ENCODE results near the gene CR1. TPM values are rescaled to one million over a fixed set of nuclear protein-coding genes. Genes with fewer than 3 reads are reported as not detected.

CR1 gene
- total and polyA plus RNA-seq, 9 of the 15 experiments (the other 6 are each of a cell fraction or from before 2014, with no cell fraction given) = 0.07 to 0.47 (median 0.18) TPM

GRCh38 chr1:207495801-207496792, at the start of gene CR1 (continued):
- TF ChIP-seq CGGBP1 (CRISPR knock-in tag; IDR thresholded peaks at IDR 0.05) = no peak
- peak; percentile 54 for TF ChIP-seq RBFOX2 (IDR thresholded peaks at IDR 0.05; ENCODE audit: low read depth, low read length)
- peak; percentile 62 for TF ChIP-seq ZBTB33 (CRISPR knock-in tag; IDR thresholded peaks at IDR 0.05)
- 0 out of 2 replicates have a peak, but pooled peaks have one; percentile 32 for TF ChIP-seq CXXC5 (CRISPR knock-in tag; IDR thresholded peaks at IDR 0.05)
- TF ChIP-seq ZNF253 (CRISPR knock-in tag; conservative IDR thresholded peaks at IDR 0.05) = no peak
- TF ChIP-seq NFYB (IDR thresholded peaks at IDR 0.05; ENCODE audit: extremely low read depth, insufficient read length) = peak; percentile 24
- TF ChIP-seq, protein P1, sequence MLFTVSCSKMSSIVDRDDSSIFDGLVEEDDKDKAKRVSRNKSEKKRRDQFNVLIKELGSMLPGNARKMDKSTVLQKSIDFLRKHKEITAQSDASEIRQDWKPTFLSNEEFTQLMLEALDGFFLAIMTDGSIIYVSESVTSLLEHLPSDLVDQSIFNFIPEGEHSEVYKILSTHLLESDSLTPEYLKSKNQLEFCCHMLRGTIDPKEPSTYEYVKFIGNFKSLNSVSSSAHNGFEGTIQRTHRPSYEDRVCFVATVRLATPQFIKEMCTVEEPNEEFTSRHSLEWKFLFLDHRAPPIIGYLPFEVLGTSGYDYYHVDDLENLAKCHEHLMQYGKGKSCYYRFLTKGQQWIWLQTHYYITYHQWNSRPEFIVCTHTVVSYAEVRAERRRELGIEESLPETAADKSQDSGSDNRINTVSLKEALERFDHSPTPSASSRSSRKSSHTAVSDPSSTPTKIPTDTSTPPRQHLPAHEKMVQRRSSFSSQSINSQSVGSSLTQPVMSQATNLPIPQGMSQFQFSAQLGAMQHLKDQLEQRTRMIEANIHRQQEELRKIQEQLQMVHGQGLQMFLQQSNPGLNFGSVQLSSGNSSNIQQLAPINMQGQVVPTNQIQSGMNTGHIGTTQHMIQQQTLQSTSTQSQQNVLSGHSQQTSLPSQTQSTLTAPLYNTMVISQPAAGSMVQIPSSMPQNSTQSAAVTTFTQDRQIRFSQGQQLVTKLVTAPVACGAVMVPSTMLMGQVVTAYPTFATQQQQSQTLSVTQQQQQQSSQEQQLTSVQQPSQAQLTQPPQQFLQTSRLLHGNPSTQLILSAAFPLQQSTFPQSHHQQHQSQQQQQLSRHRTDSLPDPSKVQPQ (CRISPR knock-in tag; IDR thresholded peaks at IDR 0.05; ENCODE audit: borderline replicate concordance) = no peak
- peak in 1 of 2 experiments; percentile 54 for TF ChIP-seq E2F6 (IDR thresholded peaks at IDR 0.05; ENCODE audit: borderline replicate concordance in 1 of 2, extremely low read depth in 1 of 2, insufficient read depth in 1 of 2, insufficient read length in 1 of 2, low read depth in 1 of 2, low read length in 1 of 2, poor library complexity in 1 of 2, severe bottlenecking in 1 of 2)
- peak in 1 of 2 experiments; percentile 62; a peak in 1 of 4 replicates for TF ChIP-seq UBTF (IDR thresholded peaks at IDR 0.05; ENCODE audit: borderline replicate concordance in 1 of 2, low read depth in 2 of 2, low read length in 2 of 2)
